ENCODE measurements around the gene MICAL3.
"Not testable (repeated sequence)": the region's sequence is repeated elsewhere in the genome, so short reads cannot be mapped to it uniquely, and the experiment has no call there.

Gene MICAL3

DNA sequence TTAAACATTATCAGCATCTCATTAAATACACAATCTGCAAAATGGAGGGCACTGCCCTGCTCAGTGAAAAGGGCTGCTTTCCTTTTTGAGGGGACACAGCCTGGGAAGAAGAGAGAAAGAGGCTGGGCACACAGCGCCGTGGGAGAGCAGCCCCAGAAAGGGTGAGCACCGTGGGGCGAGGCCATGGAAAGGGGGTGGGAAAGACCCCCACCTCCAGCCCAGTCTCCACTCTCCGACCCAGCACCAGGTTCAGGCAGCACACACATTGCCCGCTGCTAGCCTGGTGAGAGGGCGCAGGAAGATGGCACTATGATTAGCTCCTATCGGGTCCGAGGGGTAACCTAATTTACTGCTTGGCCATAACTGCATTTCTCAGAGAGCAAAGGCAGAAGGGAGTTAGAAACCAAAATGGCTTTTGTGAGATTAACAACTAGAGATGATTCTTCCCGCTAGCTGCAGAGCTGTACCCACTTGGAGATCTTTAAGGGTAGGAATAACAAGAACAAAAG lies 146.1 kb downstream of the MICAL3 start:
- no peak for DNase-seq

GRCh38 chr22:17876878-17877855 lies 147.2 kb downstream of the MICAL3 start:
- not testable (repeated sequence) for DNase-seq

GRCh38 chr22:17876306-17876831 lies 148.0 kb downstream of the MICAL3 start:
- DNase-seq, result no peak

- DNase-seq, result no peak
These were observed 148.7 kb downstream of the MICAL3 start for GRCh38 chr22:17875631-17876030.

DNA sequence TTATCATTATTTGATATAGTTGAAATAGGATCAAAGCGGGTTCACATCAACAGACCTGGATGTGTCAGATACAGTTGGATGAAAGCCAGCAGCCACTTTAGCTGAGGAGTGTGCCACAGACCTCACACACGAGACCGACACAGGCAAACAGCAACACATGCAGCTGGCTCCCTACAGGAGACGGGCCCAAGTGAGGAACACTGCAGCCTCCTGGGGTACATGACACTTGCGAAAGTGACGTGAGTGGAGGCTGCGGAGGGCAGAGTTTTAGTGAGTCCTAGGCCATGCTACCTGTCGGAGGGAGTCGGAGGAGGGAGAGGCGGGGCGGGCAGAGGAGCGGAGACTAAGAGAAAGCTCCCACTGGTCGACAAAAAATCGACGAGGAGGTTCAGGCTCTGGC lies 149.2 kb downstream of the MICAL3 start:
- DNase-seq, result no peak

- no peak for DNase-seq
These were observed 150.0 kb downstream of the MICAL3 start for GRCh38 chr22:17874231-17874905.

DNA sequence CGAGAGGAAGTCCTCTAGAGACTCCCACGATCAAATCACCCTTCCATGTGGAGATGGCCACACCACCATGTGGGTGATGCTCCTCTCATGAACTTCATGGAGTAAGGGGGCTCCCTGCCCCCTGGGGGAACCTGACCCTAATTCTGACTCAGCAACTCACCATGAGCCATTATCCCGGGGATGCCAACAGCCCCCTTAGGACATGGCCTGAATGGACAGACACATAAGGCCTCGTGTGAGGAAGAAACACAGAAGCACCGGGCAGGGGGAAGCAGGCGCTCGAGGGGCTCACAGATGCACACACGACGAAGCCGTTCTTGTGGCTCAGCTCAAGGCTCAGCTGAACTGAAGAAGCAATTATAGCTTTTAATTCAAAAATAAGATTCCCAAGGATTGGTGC lies 150.6 kb downstream of the MICAL3 start:
- DNase-seq, result no peak

- DNase-seq, result no peak
These were observed 151.2 kb downstream of the MICAL3 start for GRCh38 chr22:17873116-17873515.

DNA sequence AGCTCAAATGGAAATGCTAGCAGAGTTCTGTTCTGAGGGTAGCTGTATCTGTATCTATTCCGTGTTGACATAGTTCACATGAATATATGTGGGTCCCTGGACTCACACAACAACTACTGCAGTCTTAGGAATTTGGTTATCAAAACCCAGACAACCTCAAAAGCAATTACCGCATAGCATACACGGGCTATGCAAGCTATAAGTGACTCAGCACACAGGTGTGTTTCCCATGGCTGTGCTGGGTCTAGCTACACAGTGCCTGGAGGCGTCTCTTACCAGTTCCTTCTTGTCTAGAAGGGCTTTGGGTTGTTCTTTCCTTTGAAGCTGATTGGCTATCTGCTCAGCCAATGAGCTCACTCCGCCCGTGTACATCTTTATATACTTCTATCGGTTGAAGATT lies 151.9 kb downstream of the MICAL3 start:
- DNase-seq, result no peak

DNA sequence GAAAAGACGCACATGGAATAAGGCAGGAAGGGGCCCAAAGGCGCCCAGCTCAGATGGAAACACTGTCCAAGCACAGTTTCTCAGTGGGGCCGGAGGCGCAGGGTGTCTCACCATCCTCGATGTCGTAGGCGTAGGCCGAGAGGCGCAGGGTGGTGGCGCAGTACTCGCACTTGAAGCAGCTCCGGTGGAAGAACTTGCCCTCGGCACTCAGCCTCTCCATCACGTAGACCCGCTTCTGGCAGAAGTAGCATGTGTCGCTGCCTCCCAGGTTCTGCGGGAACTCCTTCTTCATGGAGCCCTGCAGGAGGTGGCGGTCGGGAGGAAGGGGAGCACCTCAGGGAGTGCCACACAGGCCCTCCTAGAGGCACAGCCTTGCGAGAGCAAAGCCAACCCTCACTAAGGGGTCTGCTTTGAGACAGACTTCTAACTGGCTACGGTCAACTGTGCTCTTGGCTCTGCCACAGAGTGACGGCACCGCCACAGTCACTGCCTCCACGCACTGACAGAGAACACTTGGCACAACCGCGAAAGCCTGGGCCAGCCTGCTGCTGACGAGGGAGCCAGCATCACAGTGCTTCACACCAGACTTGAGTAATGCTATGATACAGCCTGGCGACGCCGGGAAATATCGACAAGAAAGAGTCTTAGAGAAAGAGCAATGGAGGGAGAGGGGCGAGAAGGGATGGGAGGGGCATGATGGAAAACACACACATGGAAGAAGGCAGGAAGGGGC lies 152.5 kb downstream of the MICAL3 start:
- DNase-seq, result no peak

DNA sequence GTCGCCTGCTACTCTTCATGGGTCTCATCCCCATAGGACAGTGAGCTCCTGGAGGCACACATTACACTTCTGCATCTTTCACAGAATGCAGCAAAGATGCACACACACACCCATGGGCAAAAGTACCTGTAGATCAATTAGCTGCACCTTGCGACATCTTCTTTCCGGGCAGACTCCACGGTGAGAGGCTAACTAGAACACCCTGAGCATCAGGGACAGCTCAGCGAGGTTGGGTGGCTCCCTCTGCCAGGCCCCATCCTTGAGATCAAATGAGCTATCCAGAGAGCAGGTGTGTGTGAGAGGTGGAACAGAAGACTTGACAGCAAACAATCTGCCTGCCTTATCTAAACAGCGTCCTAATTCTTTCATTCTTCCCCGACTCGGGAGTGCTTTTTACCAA lies 154.0 kb downstream of the MICAL3 start:
- DNase-seq, result no peak

GRCh38 chr22:17869285-17870096 lies 154.9 kb downstream of the MICAL3 start:
- no peak for DNase-seq

DNA sequence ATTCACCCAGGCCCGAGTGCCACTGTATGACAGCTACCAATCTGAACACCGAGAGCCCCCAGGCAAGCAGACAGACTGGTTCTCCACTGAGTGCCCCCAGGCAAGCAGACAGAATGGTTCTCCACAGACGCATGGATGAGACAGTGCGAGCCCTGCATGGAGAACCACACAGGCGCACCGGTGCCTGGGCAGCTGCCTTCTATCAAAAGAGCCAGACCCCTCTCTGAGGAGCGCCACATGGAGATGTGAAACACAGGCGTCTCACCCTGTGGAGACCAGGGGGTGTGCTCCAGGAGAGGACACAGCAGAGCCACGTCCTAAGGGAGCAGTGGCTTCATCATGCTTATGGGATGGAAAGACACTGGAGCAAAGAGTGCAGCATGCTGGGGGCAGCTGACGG lies 155.6 kb downstream of the MICAL3 start:
- DNase-seq, result no peak

DNA sequence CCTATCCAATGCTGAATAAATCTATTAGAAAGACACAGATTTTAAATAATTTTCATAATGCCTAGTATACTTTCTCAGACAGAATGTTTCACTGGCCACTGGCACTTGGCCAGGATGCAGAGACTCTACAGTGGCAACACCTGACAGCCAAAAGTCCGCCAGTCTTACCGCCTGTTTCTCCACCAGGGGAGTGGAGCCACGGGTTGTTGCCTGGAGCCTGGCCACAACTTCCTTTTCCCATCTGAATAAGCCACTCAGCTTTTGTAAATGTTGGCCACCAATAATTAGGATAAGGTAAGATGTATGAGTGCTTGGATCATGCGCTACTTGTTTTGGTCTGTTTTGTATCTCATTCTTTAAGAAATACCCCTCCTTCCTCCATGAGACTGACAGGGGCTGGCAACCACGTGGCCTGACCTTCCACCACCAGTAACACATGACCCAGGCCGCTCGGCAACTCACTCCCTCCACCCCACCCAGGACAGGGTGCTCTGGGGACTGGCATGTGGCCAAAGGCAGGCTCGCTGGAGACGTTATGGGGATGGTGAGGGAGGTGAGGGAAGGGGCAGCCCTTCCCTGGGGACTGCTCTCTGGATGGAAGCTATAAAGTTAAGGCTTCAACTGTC lies 157.1 kb downstream of the MICAL3 start:
- DNase-seq, result no peak

DNA sequence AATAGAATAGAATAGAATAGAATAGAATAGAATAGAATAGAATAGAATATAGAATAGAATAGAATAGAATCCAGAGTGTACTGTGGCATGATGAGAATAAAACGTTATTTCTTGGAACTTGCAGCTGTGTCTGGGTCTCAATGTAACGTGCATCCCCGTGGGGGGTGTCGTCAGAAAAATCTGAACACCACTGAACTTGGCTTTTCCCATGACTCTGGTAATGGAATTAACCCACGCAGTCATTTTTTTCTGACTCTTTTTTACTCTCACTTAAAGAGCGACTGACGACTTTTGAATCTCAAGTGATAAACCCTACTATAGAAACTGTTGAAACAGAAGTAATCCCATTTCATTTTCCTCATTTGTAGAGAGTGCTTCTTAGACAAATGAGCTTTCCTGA lies 157.7 kb downstream of the MICAL3 start:
- DNase-seq, result no peak

DNA sequence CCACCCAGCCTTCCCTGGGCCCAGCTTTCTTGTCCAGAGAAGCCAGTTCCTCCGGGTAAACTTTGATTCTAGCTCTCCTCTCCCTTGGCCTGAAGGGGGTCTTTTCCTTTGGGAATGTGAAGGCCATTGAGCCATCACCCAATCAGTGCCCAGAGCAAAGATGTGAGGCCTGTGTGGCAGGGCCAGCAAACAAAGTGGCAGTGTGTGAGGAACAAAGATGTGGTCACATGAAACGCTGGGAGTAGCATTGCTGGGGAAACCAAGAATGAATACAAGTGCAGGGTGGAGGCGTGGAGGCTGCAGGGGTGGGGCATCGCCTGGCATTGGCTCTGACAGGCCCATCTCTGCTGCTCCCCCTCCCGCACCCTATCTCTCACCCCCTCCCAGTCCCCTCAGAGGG lies 158.2 kb downstream of the MICAL3 start:
- no peak for DNase-seq

DNA sequence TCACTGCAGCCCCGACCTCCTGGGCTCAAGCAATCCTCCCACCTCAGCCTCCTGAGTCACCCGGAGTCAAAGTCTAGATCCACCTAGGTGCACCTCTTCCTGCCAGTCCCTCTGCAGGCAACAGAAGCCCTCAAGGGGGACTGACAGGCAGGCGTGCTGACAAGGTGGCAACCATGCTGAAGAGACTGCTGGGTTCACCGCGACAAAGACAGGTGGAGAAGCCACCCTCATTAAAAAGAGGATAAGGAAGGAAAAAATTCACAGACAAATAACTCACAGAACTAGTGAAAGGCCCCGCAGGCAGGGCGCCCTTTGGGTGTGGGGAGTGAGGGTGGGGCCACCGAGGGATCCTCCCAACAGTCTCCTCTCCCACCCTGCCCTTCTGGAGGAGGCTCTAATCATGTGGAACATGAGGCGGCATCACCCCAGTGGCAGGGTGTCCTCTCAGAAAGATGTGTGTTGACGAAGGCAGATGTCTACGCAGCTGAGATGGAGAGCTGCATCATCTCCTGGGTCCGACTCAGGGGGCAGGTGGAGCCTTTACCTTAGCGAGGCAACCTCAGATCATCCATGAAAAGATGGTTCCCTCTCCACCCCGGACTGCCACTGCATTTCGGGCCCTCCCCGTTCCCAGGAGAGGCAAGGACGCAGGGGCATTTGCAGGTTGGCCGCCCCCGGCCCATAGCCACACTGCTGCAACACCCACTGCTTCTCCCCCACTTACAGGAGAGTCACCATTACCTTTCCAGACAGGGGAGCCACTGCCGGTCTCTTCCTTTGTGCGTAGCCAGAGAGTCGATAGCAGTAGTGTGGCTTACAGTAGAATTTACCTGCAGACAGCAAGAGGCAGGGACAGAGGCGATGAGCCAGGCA lies 158.9 kb downstream of the MICAL3 start:
- DNase-seq, result no peak

GRCh38 chr22:17864398-17865182 lies 159.8 kb downstream of the MICAL3 start:
- DNase-seq, result no peak

DNA sequence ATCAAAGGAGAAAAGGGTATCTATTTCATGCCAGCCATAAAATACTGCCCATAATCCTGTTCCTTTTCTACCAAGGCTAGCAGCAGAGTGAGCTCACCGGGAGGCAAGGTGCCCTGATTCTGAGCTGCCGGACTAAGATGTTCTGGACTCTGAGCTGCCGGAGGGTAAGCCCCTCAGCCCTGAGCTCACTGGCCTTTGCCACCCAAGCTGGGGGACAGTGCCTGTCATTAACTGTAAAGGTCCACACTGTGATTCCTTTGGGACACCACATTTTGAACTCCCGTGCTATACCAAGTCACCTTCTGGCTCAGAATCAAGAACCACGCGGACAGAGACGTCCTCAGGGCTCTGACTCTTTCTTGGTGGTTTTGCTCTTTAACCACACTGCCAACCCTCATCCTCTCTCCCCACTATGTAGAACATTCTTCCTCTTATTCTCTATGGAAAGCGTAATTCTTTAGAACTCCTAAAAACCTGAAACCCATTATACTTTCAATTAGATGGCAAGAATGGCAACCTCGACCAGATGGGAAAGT lies 161.6 kb downstream of the MICAL3 start:
- DNase-seq, result no peak
